OCI-LY3 (cell line): Measurements from ENCODE around the gene ALG3.

ENCODE experiments used
- H2AFZ ChIP-seq: fragments of 200-600, 300-600 bp; shearing (Covaris generic); 2 replicates; pipeline ENCODE4 v1.6.0; 2014; ENCODE audit warnings: antibody characterized with exemption, low read depth, low read length
- H3K27ac ChIP-seq: fragments of 200-600, 300-600 bp; sonication (generic); 2 replicates; pipeline ENCODE4 v1.5.1; 2014; ENCODE audit warnings: mild to moderate bottlenecking, low read length, moderate library complexity, mixed read lengths
- H3K27me3 ChIP-seq: fragments of 200-600, 300-600 bp; sonication (generic); 2 replicates; pipeline ENCODE4 v1.6.1; 2014; ENCODE audit warnings: low read depth, low read length, mixed read lengths
- H3K36me3 ChIP-seq: fragments of 200-600, 300-600 bp; sonication (generic); replicated peaks from 2 replicates; pipeline ENCODE3; 2014; ENCODE audit warnings: low read depth, low read length, mixed read lengths
- H3K4me1 ChIP-seq: fragments of 300-600, 200-600 bp; sonication (generic); 2 replicates; pipeline ENCODE4 v1.6.1; 2014; ENCODE audit warnings: low read length, mixed read lengths
- H3K4me2 ChIP-seq: fragments of 200-600, 300-600 bp; sonication (generic); 2 replicates; pipeline ENCODE4 v1.6.1; 2014; ENCODE audit warnings: low read length, mixed read lengths
- H3K4me3 ChIP-seq: fragments of 300-600, 200-600 bp; sonication (generic); 2 replicates; pipeline ENCODE4 v1.5.1; 2014; ENCODE audit warnings: antibody characterized with exemption, mild to moderate bottlenecking, low read length, moderate library complexity
- H3K79me2 ChIP-seq: fragments of 300-600, 200-600 bp; shearing (Covaris generic); 2 replicates; pipeline ENCODE4 v1.6.1; 2014; ENCODE audit warnings: mild to moderate bottlenecking, low read length, mixed read lengths
- H3K9ac ChIP-seq: fragments of 300-600, 200-600 bp; shearing (Covaris generic); 2 replicates; pipeline ENCODE4 v1.6.0; 2014; ENCODE audit warnings: mild to moderate bottlenecking, low read length, moderate library complexity
- H3K9me3 ChIP-seq: fragments of 200-600, 300-600 bp; shearing (Covaris generic); 2 replicates; pipeline ENCODE4 v1.6.1; 2014; ENCODE audit warnings: low read length, mixed read lengths; ENCODE audit not compliant: insufficient read depth
- H4K20me1 ChIP-seq: fragments of 200-600, 300-600 bp; sonication (generic); 2 replicates; pipeline ENCODE4 v1.6.1; 2016; ENCODE audit warnings: low read length, mixed read lengths; ENCODE audit not compliant: insufficient read depth
- CTCF ChIP-seq: fragments of 200-600, 300-600 bp; sonication (generic); IDR thresholded peaks from 2 replicates; pipeline ENCODE4 v1.5.1; 2014; ENCODE audit warnings: antibody characterized with exemption, low read length, low read depth
- EZH2phosphoT487 ChIP-seq: fragments of 200-600 bp; shearing (Covaris generic); IDR thresholded peaks from 2 replicates; pipeline ENCODE4 v1.6.1; 2018; ENCODE audit warnings: antibody characterized with exemption, mixed run types, low read depth

ALG3 gene

GRCh38 chr3:184223946-184224345 lies 24.8 kb downstream of the ALG3 start:
- Histone ChIP-seq H3K4me1 (0 out of 2 replicates have a peak, but pooled peaks cover 2% of the 10 kb centered on the region), H3K27ac (no peak overlapping the region), H3K4me3 (no peak overlapping the region), H3K9me3 (no peaks in the 10 kb centered on the region), H3K79me2 (no peaks in the 10 kb centered on the region), H3K9ac (no peak overlapping the region), H3K27me3 (peaks cover 22% of the 10 kb centered on the region), H4K20me1 (no peaks in the 10 kb centered on the region), H3K4me2 (no peak overlapping the region), H3K36me3 (no peaks in the 10 kb centered on the region), H2AFZ (no peak overlapping the region)
- no peak for TF ChIP-seq EZH2phosphoT487

GRCh38 chr3:184222521-184222920 lies 26.2 kb downstream of the ALG3 start:
- Histone ChIP-seq H3K4me2 (no peak overlapping the region), H3K36me3 (no peaks in the 10 kb centered on the region), H3K9ac (no peak overlapping the region), H3K79me2 (no peaks in the 10 kb centered on the region), H4K20me1 (no peaks in the 10 kb centered on the region), H3K9me3 (no peaks in the 10 kb centered on the region), H3K27ac (no peak overlapping the region), H3K4me3 (no peak overlapping the region), H2AFZ (no peak overlapping the region), H3K4me1 (no peaks in the 10 kb centered on the region), H3K27me3 (peaks cover 10% of the 10 kb centered on the region; the same call in 1 of the 2 replicates)
- TF ChIP-seq EZH2phosphoT487 (no peak), CTCF (no peak)

- no peaks in the 10 kb centered on the region for H4K20me1 ChIP-seq
- H3K36me3 ChIP-seq: no peaks in the 10 kb centered on the region
- TF ChIP-seq EZH2phosphoT487: no peak
- no peak for TF ChIP-seq CTCF
- H3K79me2 ChIP-seq: no peaks in the 10 kb centered on the region
- no peak overlapping the region for H3K4me2 ChIP-seq
- H3K4me1 ChIP-seq: no peaks in the 10 kb centered on the region
- no peaks in the 10 kb centered on the region for H3K9me3 ChIP-seq
- no peak overlapping the region for H2AFZ ChIP-seq
- H3K27me3 ChIP-seq: 0 out of 2 replicates have a peak, but pooled peaks cover 12% of the 10 kb centered on the region
- H3K27ac ChIP-seq: no peak overlapping the region
- no peak overlapping the region for H3K4me3 ChIP-seq
- H3K9ac ChIP-seq: no peak overlapping the region
Observed at GRCh38 chr3:184218814-184219213, 29.9 kb downstream of the ALG3 start.

- TF ChIP-seq EZH2phosphoT487 (no peak), CTCF (no peak)
- peaks cover 22% of the 10 kb centered on the region for H3K27me3 ChIP-seq
- H3K4me2 ChIP-seq: no peak overlapping the region
- no peaks in the 10 kb centered on the region for H3K9me3 ChIP-seq
- H3K4me3 ChIP-seq: no peak overlapping the region
- H3K79me2 ChIP-seq: no peaks in the 10 kb centered on the region
- H4K20me1 ChIP-seq: no peaks in the 10 kb centered on the region
- H3K4me1 ChIP-seq: no peaks in the 10 kb centered on the region
- H3K9ac ChIP-seq: no peak overlapping the region
- H2AFZ ChIP-seq: no peak overlapping the region
- no peaks in the 10 kb centered on the region for H3K36me3 ChIP-seq
- no peak overlapping the region for H3K27ac ChIP-seq
Observed at GRCh38 chr3:184211718-184212117, 37.0 kb downstream of the ALG3 start.

- no peaks in the 10 kb centered on the region for H3K79me2 ChIP-seq
- no peak overlapping the region for H3K27ac ChIP-seq
- H4K20me1 ChIP-seq: no peaks in the 10 kb centered on the region
- H3K4me1 ChIP-seq: no peaks in the 10 kb centered on the region
- TF ChIP-seq EZH2phosphoT487 (no peak), CTCF (no peak)
- peaks cover 26% of the 10 kb centered on the region for H3K27me3 ChIP-seq
- H3K9me3 ChIP-seq: no peaks in the 10 kb centered on the region
- no peak overlapping the region for H3K4me3 ChIP-seq
- H3K4me2 ChIP-seq: no peak overlapping the region
- no peaks in the 10 kb centered on the region for H3K36me3 ChIP-seq
- no peak overlapping the region for H3K9ac ChIP-seq
- H2AFZ ChIP-seq: no peak overlapping the region
Observed at GRCh38 chr3:184211297-184211696, 37.5 kb downstream of the ALG3 start.
